Measurements from ENCODE around the gene NPHS1. TPM values are rescaled to one million over a fixed set of nuclear protein-coding genes. Genes with fewer than 3 reads are reported as not detected.

Gene NPHS1
- total and polyA plus RNA-seq, 9 of the 15 experiments (the other 6 are each of a cell fraction or from before 2014, with no cell fraction given), result 0.01 to 0.28 (median 0.14) TPM; not detected in 5

DNA sequence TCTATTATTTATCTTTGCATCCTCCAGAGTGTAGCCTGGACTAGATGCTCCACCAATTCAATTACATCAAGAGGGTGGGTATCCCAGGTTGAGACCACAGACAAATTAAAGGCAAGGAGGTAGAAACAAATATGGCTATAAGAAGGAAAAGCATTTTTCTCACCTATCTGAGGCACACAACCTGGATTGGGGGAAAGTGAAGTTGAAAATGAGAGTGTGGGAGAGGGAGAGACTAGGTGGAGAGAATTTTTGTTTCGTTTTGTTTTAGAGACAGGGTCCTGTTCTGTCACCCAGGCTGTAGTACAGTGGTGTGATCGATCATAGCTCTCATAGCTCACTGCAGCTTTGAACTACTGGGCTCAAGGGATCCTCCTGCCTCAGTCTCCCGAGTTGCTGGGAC is 33.9 kb downstream of the NPHS1 start:
- BruUV-seq (replicated peaks), result no TSS peak
- Histone ChIP-seq H3K79me2 (ENCODE audit: control insufficient read depth, insufficient read depth, low read length) (no peaks in the 10 kb centered on the region), H3K27me3 (ENCODE audit: control insufficient read depth in 2 of 2, insufficient read depth in 2 of 2, low read length in 2 of 2) (no peaks in the 10 kb centered on the region), H4K20me1 (replicated peaks; ENCODE audit: control insufficient read depth, insufficient read depth, low read length) (no peaks in the 10 kb centered on the region), H3K36me3 (ENCODE audit: control insufficient read depth, insufficient read depth, low read length) (no peaks in the 10 kb centered on the region), H3K9me3 (replicated peaks; ENCODE audit: control insufficient read depth, insufficient read depth, low read depth, low read length) (no peaks in the 10 kb centered on the region), H3K9me1 (ENCODE audit: control insufficient read depth, insufficient read depth, low read length) (no peaks in the 10 kb centered on the region), H3K27ac (ENCODE audit: extremely low read depth, low read depth, low read length) (no peak overlapping the region), H3K4me3 (no peak overlapping the region), H3K4me1 (replicated peaks in 1 of 2; ENCODE audit: control insufficient read depth in 2 of 2, insufficient read depth in 2 of 2, low read length in 2 of 2) (peaks cover 0 to 5% of the 10 kb centered on the region in 2 experiments; a peak in 2 of 5 replicates), H2AFZ (ENCODE audit: low read depth, low read length) (no peak overlapping the region), H3K4me2 (ENCODE audit: insufficient read depth, low read length) (no peak overlapping the region), H3K9ac (ENCODE audit: insufficient read depth in 1 of 2, low read depth in 2 of 2, low read length in 2 of 2) (no peak overlapping the region)
- DNase-seq (ENCODE audit: extremely low read depth in 1 of 4, low spot score in 3 of 4) (no peak), ATAC-seq (no peak), FAIRE-seq (no peak)
- intact Hi-C loops (cut with micrococcal nuclease), result no loop called here
- TF ChIP-seq ZNF41 (CRISPR knock-in tag; conservative IDR thresholded peaks at IDR 0.05) (no peak), CHCHD3 (CRISPR knock-in tag; IDR thresholded peaks at IDR 0.05) (no peak), TCFL5 (CRISPR knock-in tag; conservative IDR thresholded peaks at IDR 0.05) (no peak), ZEB2 (IDR thresholded peaks at IDR 0.05) (no peak), SMARCA4 (IDR thresholded peaks at IDR 0.05) (no peak)
- TF ChIP-seq, protein P1, sequence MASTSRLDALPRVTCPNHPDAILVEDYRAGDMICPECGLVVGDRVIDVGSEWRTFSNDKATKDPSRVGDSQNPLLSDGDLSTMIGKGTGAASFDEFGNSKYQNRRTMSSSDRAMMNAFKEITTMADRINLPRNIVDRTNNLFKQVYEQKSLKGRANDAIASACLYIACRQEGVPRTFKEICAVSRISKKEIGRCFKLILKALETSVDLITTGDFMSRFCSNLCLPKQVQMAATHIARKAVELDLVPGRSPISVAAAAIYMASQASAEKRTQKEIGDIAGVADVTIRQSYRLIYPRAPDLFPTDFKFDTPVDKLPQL (IDR thresholded peaks at IDR 0.05; ENCODE audit: extremely low read depth, insufficient read length), result no peak
- ChIA-PET POLR2A (interaction anchor here (0.9 kb wide), 1 partner anchor 51 kb away, joined by 3 read pairs; no protein-coding TSS in a partner anchor), CTCF (ENCODE audit: low intra/inter-chr PET ratio) (no interaction called here)
- in situ Hi-C loops (cut with MboI), result no loop called here
- 0% methylated on average over 3 of the region's 3 CpGs for WGBS (ENCODE audit: insufficient coverage, low coverage, missing lambda C conversion rate)

DNA sequence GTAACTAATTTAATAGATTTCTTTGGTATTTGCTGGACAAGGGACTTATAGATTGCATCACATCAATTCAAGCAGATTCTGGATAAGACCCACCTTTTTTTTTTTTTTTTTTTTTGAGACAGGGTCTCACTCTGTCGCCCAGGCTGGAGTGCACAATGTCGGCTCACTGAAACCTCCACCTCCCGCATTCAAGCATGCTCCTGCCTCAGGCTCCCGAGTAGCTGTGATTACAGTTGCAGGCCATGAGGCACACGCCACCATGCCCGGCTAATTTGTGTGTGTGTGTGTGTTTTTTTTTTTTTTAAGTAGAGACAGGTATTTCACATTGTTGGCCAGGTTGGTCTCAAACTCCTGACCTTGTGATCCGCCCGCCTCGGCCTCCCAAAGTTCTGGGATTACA is 35.5 kb downstream of the NPHS1 start:
- no peak overlapping the region for H3K4me3 ChIP-seq
- H3K4me1 ChIP-seq (replicated peaks in 1 of 2; ENCODE audit: control insufficient read depth in 2 of 2, insufficient read depth in 2 of 2, low read length in 2 of 2), result peaks cover 5 to 8% of the 10 kb centered on the region in 2 experiments; a peak in 3 of 5 replicates
- H3K36me3 ChIP-seq (ENCODE audit: control insufficient read depth, insufficient read depth, low read length), result no peaks in the 10 kb centered on the region
- ChIA-PET POLR2A (interaction anchor here (1.1 kb wide), 1 partner anchor 96 kb away, joined by 3 read pairs; no protein-coding TSS in a partner anchor), CTCF (ENCODE audit: low intra/inter-chr PET ratio) (no interaction called here)
- no peak overlapping the region for H3K27ac ChIP-seq (ENCODE audit: extremely low read depth, low read depth, low read length)
- no TSS peak for BruUV-seq (replicated peaks)
- intact Hi-C loops (cut with micrococcal nuclease), result no loop called here
- FAIRE-seq (no peak), ATAC-seq (no peak), DNase-seq (ENCODE audit: extremely low read depth in 1 of 4, low spot score in 3 of 4) (no peak)
- H2AFZ ChIP-seq (ENCODE audit: low read depth, low read length), result no peak overlapping the region
- no peaks in the 10 kb centered on the region for H3K9me1 ChIP-seq (ENCODE audit: control insufficient read depth, insufficient read depth, low read length)
- H3K4me2 ChIP-seq (ENCODE audit: insufficient read depth, low read length), result no peak overlapping the region
- WGBS (ENCODE audit: insufficient coverage, low coverage, missing lambda C conversion rate), result 51% methylated on average over 6 of the region's 9 CpGs
- no peak overlapping the region for H3K9ac ChIP-seq (ENCODE audit: insufficient read depth in 1 of 2, low read depth in 2 of 2, low read length in 2 of 2)
- H3K27me3 ChIP-seq (ENCODE audit: control insufficient read depth in 2 of 2, insufficient read depth in 2 of 2, low read length in 2 of 2), result peaks cover 5 to 11% of the 10 kb centered on the region in 2 experiments; a peak in 3 of 5 replicates
- no peaks in the 10 kb centered on the region for H3K9me3 ChIP-seq (replicated peaks; ENCODE audit: control insufficient read depth, insufficient read depth, low read depth, low read length)
- no peaks in the 10 kb centered on the region for H4K20me1 ChIP-seq (replicated peaks; ENCODE audit: control insufficient read depth, insufficient read depth, low read length)
- no peaks in the 10 kb centered on the region for H3K79me2 ChIP-seq (ENCODE audit: control insufficient read depth, insufficient read depth, low read length)
- peak; percentile 45 for TF ChIP-seq CEBPB (tag; IDR thresholded peaks at IDR 0.05)
- TF ChIP-seq NR2F6 (CRISPR knock-in tag; IDR thresholded peaks at IDR 0.05), result no peak
- in situ Hi-C loops (cut with MboI), result no loop called here

Measured in K562 (cell line).